GM12878 (cell line): ENCODE data around the gene ATL3. TPM values are rescaled to one million over a fixed set of nuclear protein-coding genes. Genes with fewer than 3 reads are reported as not detected.
"Not testable (repeated sequence)": the region's sequence is repeated elsewhere in the genome, so short reads cannot be mapped to it uniquely, and the experiment has no call there.

Source experiments
- ATAC-seq: fragments of 200-7000 bp; cut with Tn5 transposase; 3 replicates; pipeline ENCODE4 v1.9.1; 2020; ENCODE audit warnings: mild to moderate bottlenecking, moderate library complexity
- BruUV-seq: library from RNA; stranded (reverse); fragments of 400-500 nt; replicated peaks from 2 replicates; lab custom pipeline; 2021; lab: Mats Ljungman, UMichigan
- CTCF ChIA-PET: fragments of 300-600 bp; sonication (Branson Sonifier 250); formaldehyde crosslinking; extraction: SDS; loops from one replicate; lab custom pipeline; 2021; ENCODE audit warnings: inconsistent platforms; lab: Yijun Ruan, JAX
- POLR2A ChIA-PET: fragments of 350-600 bp; formaldehyde crosslinking; extraction: SDS; loops from one replicate; lab custom pipeline; 2021; ENCODE audit warnings: inconsistent platforms; lab: Charles Lee
- RAD21 ChIA-PET: fragments of 300-600 bp; sonication (Branson Sonifier 250); formaldehyde crosslinking; loops from one replicate; lab custom pipeline; 2023; ENCODE audit warnings: antibody characterized with exemption; ENCODE audit not compliant: unreplicated experiment; lab: Charles Lee
- SMC1A ChIA-PET: fragments of 300-600 bp; sonication (Branson Sonifier 250); formaldehyde crosslinking; loops from one replicate; lab custom pipeline; 2023; ENCODE audit not compliant: unreplicated experiment, uncharacterized antibody; lab: Charles Lee
- DNase-seq: peaks from one replicate; pipeline ENCODE4 v3.0.0-alpha.2; 2011; ENCODE audit warnings: low read depth, low spot score
- FAIRE-seq: peaks from 3 replicates; lab custom pipeline; 2011; peaks lifted over from hg19 to GRCh38; lab: Jason Lieb, UNC
- H2AFZ ChIP-seq: 2 replicates; pipeline ENCODE4 v1.6.0; 2011; ENCODE audit warnings: low read depth, low read length, control low read depth; ENCODE audit not compliant: control insufficient read depth
- H3K27ac ChIP-seq: 2 replicates; pipeline ENCODE4 v1.5.1; 2011; ENCODE audit warnings: control low read depth; ENCODE audit not compliant: control insufficient read depth, insufficient read depth
- H3K27me3 ChIP-seq, 2 experiments: replicated peaks in 1 of 2; 2 replicates each; pipeline versions ENCODE4 v1.6.0 to v1.6.1; 2011; ENCODE audit warnings: low read length in 1 of 2; ENCODE audit not compliant: control insufficient read depth in 2 of 2, insufficient read depth in 2 of 2
- H3K36me3 ChIP-seq, 2 experiments: 2 replicates each; pipeline ENCODE4 v1.5.1; 2011; ENCODE audit warnings: low read length in 1 of 2; ENCODE audit not compliant: control insufficient read depth in 2 of 2, insufficient read depth in 2 of 2
- H3K4me1 ChIP-seq: 2 replicates; pipeline ENCODE4 v1.6.1; 2011; ENCODE audit warnings: mild to moderate bottlenecking, low read length, moderate library complexity, mixed read lengths; ENCODE audit not compliant: control insufficient read depth, insufficient read depth
- H3K4me2 ChIP-seq: 2 replicates; pipeline ENCODE4 v1.6.0; 2011; ENCODE audit warnings: control low read depth; ENCODE audit not compliant: control insufficient read depth, insufficient read depth
- H3K4me3 ChIP-seq: fragments of 200-600 bp; sonication (generic); 2 replicates; pipeline ENCODE4 v1.5.1; 2016
- H3K79me2 ChIP-seq: 2 replicates; pipeline ENCODE4 v1.6.0; 2011; ENCODE audit warnings: low read length; ENCODE audit not compliant: control insufficient read depth, insufficient read depth
- H3K9ac ChIP-seq: 2 replicates; pipeline ENCODE4 v1.8.0; 2011; ENCODE audit warnings: low read length, control low read depth, mixed read lengths; ENCODE audit not compliant: control insufficient read depth, insufficient read depth
- H3K9me3 ChIP-seq: replicated peaks from 3 replicates; pipeline ENCODE4 v1.5.1; 2011; ENCODE audit warnings: mild to moderate bottlenecking, low read length; ENCODE audit not compliant: control insufficient read depth, insufficient read depth
- H4K20me1 ChIP-seq: 2 replicates; pipeline ENCODE4 v1.6.0; 2011; ENCODE audit not compliant: control insufficient read depth, insufficient read depth
- ATF7 ChIP-seq: fragments of 450-650 bp; IDR thresholded peaks from 2 replicates; pipeline ENCODE4 v1.6.1; 2016; ENCODE audit warnings: low read depth, mild to moderate bottlenecking
- RB1 ChIP-seq: fragments of 450-650 bp; formaldehyde crosslinking; IDR thresholded peaks from 2 replicates; pipeline ENCODE4 v1.6.1; 2017; ENCODE audit warnings: mild to moderate bottlenecking, borderline replicate concordance
- WGBS: methylation state at CpG from one replicate; pipeline ENCODE4 v1.1.6; 2016; ENCODE audit warnings: low lambda C conversion rate; ENCODE audit not compliant: insufficient replicate concordance, insufficient coverage; ENCODE audit errors: missing lambda C conversion rate; 5-methylcytosine and 5-hydroxymethylcytosine counted together
- in situ Hi-C: fragments of 300-500 bp; cut with MboI; formaldehyde crosslinking; loops from 9 replicates; pipeline ENCODE4 v1.14.3; 2018; ENCODE audit warnings: mixed read lengths
- intact Hi-C: fragments of 100-400 bp; cut with micrococcal nuclease; formaldehyde crosslinking; loops from one replicate; pipeline ENCODE4 v1.14.2; 2022; ENCODE audit not compliant: unreplicated experiment
- polyA plus RNA-seq, 11 experiments: library from polyadenylated mRNA; depleted of rRNA in 4 of 11; unstranded in 6 of 11; stranded (reverse) in 5 of 11; fragments of >200 nt; fragmentation: Nextera tagmentation in 4 of 11; fragmentation: Illumina TruSeq in 1 of 11; extraction: Ambion mirVana in 4 of 11; extraction: Trizol in 1 of 11; gene quantifications; 1 replicate in 1 of 11; 2 replicates in 10 of 11; pipeline versions ENCODE4 v1.2.1 to v1.2.3, GENCODE V29; 2011 to 2016; ENCODE audit warnings: inconsistent platforms in 2 of 11, missing spikeins in 2 of 11, low read depth in 1 of 11
- total RNA-seq, 4 experiments: library from RNA; depleted of rRNA in 3 of 4; stranded (reverse); fragments of >200 nt in 3 of 4; fragmentation: Illumina TruSeq in 1 of 4; extraction: Trizol in 1 of 4; gene quantifications; 2 replicates each; pipeline versions ENCODE4 v1.2.1 to v1.2.3, GENCODE V29; 2013 to 2021
- TF ChIP-seq, protein P1 (sequence below), 3 experiments: IDR thresholded peaks in 2 of 3; conservative IDR thresholded peaks in 1 of 3; 2 replicates each; pipeline ENCODE4 v1.5.1; 2011; ENCODE audit warnings: low read depth in 3 of 3, low read length in 3 of 3, mild to moderate bottlenecking in 3 of 3, control low read depth in 2 of 3, moderate library complexity in 2 of 3, inconsistent platforms in 1 of 3, mixed read lengths in 1 of 3; ENCODE audit not compliant: control insufficient read depth in 2 of 3, insufficient read depth in 1 of 3; ENCODE audit errors: extremely low read depth in 1 of 3
- TF ChIP-seq, protein P2 (sequence below): IDR thresholded peaks from 2 replicates; pipeline ENCODE4 v1.6.1; 2012; ENCODE audit warnings: low read depth, low read length, improper control_type of control experiment
- TF ChIP-seq, protein P3 (sequence below): IDR thresholded peaks from 2 replicates; pipeline ENCODE4 v1.6.1; 2011; ENCODE audit warnings: mild to moderate bottlenecking, low read depth, low read length, moderate library complexity; ENCODE audit not compliant: insufficient replicate concordance

Gene ATL3
- total and polyA plus RNA-seq, 10 of the 15 experiments (the other 5 are each of a cell fraction or from before 2014, with no cell fraction given) = 12.0 to 36.0 (median 21.5) TPM

- TF ChIP-seq RB1 (no peak), ATF7 (no peak)
- TF ChIP-seq, protein P1, sequence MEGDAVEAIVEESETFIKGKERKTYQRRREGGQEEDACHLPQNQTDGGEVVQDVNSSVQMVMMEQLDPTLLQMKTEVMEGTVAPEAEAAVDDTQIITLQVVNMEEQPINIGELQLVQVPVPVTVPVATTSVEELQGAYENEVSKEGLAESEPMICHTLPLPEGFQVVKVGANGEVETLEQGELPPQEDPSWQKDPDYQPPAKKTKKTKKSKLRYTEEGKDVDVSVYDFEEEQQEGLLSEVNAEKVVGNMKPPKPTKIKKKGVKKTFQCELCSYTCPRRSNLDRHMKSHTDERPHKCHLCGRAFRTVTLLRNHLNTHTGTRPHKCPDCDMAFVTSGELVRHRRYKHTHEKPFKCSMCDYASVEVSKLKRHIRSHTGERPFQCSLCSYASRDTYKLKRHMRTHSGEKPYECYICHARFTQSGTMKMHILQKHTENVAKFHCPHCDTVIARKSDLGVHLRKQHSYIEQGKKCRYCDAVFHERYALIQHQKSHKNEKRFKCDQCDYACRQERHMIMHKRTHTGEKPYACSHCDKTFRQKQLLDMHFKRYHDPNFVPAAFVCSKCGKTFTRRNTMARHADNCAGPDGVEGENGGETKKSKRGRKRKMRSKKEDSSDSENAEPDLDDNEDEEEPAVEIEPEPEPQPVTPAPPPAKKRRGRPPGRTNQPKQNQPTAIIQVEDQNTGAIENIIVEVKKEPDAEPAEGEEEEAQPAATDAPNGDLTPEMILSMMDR (IDR thresholded peaks at IDR 0.05 in 2 of 3, conservative IDR thresholded peaks at IDR 0.05 in 1 of 3; ENCODE audit: control insufficient read depth in 2 of 3, extremely low read depth in 1 of 3, insufficient read depth in 1 of 3, low read depth in 3 of 3, low read length in 3 of 3) = no peak
- TF ChIP-seq, protein P2, sequence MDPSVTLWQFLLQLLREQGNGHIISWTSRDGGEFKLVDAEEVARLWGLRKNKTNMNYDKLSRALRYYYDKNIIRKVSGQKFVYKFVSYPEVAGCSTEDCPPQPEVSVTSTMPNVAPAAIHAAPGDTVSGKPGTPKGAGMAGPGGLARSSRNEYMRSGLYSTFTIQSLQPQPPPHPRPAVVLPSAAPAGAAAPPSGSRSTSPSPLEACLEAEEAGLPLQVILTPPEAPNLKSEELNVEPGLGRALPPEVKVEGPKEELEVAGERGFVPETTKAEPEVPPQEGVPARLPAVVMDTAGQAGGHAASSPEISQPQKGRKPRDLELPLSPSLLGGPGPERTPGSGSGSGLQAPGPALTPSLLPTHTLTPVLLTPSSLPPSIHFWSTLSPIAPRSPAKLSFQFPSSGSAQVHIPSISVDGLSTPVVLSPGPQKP = no peak
- TF ChIP-seq, protein P3, sequence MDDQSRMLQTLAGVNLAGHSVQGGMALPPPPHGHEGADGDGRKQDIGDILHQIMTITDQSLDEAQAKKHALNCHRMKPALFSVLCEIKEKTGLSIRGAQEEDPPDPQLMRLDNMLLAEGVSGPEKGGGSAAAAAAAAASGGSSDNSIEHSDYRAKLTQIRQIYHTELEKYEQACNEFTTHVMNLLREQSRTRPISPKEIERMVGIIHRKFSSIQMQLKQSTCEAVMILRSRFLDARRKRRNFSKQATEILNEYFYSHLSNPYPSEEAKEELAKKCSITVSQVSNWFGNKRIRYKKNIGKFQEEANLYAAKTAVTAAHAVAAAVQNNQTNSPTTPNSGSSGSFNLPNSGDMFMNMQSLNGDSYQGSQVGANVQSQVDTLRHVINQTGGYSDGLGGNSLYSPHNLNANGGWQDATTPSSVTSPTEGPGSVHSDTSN = no peak
- TF ChIP-seq, all 136 proteins: peak for 0
Observed at GRCh38 chr11:63619967-63620366, 51.2 kb downstream of the ATL3 start (continued).

GRCh38 chr11:63617686-63618085 is 53.5 kb downstream of the ATL3 start:
- H3K4me3 ChIP-seq, BruUV-seq, H3K36me3 ChIP-seq, H3K4me2 ChIP-seq, H3K9me3 ChIP-seq, RAD21 ChIA-PET, H3K27ac ChIP-seq, ATAC-seq, H3K79me2 ChIP-seq, intact Hi-C loops, in situ Hi-C loops, H3K9ac ChIP-seq, SMC1A ChIA-PET, H4K20me1 ChIP-seq, DNase-seq, H3K27me3 ChIP-seq, H3K4me1 ChIP-seq, FAIRE-seq, POLR2A ChIA-PET, H2AFZ ChIP-seq: not testable (repeated sequence)
- CTCF ChIA-PET = interaction anchor here (0.6 to 1.3 kb wide), 2 partner anchors 18 to 604 kb away, joined by 3 read pairs; no protein-coding TSS in a partner anchor
- 55% methylated on average over 5 of the region's 5 CpGs for WGBS
